ENCODE data around the gene TIMM44. TPM values are rescaled to one million over a fixed set of nuclear protein-coding genes. Genes with fewer than 3 reads are reported as not detected.

TIMM44 gene
- total RNA-seq, 1 experiment from 2014 or later = 57.8 TPM

DNA sequence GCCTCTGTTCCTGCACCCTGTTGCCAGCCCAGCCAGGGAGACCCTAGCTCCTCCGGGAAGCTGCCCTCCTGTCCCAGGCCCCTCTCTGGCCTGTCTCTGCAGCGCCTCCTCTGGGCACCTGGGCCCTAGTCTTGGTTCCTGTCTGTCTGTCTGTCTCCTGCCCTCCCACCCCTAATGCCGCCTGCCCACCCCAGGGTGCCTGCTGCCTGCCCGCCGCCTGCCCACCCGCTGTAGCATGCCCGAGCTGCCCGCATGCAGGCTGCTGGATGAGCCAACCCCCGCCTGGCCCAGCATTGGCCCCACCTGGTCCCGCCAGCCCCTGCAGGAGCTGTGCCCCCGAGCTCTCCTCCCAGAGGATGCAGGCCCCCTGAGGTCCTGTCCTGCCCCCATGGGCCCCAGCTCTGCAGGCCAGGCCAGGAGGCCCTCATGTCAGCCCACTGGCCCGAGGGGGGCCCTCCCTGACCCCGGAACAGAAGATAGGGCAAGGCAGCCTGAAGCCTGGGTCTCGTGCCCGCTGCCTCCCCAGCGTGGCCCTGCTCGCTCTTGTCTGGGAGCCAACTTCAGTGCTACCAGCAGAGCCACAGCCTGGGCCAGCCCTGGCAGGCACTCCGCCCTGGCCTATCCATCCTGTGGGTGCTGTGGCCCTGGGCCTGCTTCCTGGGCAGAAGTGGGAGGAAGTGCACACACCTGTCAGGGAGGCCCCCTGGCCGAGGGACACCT, 34.6 kb downstream of the TIMM44 start:
- no peak for DNase-seq
- Mint-ChIP-seq H3K36me3 (ENCODE audit: insufficient read depth, unreplicated experiment) (peaks cover 41% of the 10 kb centered on the region), H3K9me3 (ENCODE audit: low read depth, unreplicated experiment) (no peaks in the 10 kb centered on the region), H3K27ac (ENCODE audit: unreplicated experiment) (no peak overlapping the region), H3K27me3 (ENCODE audit: unreplicated experiment) (no peaks in the 10 kb centered on the region), H3K4me3 (ENCODE audit: low read depth, unreplicated experiment) (no peak overlapping the region), H3K4me1 (ENCODE audit: low read depth, unreplicated experiment) (peaks cover 16% of the 10 kb centered on the region)
- intact Hi-C loops (cut with micrococcal nuclease; ENCODE audit: unreplicated experiment) = no loop called here
- CTCF ChIA-PET = interaction anchor here (0.7 kb wide), 1 partner anchor 240 kb away, joined by 3 read pairs; no protein-coding TSS in a partner anchor
- TF ChIP-seq, protein P1, sequence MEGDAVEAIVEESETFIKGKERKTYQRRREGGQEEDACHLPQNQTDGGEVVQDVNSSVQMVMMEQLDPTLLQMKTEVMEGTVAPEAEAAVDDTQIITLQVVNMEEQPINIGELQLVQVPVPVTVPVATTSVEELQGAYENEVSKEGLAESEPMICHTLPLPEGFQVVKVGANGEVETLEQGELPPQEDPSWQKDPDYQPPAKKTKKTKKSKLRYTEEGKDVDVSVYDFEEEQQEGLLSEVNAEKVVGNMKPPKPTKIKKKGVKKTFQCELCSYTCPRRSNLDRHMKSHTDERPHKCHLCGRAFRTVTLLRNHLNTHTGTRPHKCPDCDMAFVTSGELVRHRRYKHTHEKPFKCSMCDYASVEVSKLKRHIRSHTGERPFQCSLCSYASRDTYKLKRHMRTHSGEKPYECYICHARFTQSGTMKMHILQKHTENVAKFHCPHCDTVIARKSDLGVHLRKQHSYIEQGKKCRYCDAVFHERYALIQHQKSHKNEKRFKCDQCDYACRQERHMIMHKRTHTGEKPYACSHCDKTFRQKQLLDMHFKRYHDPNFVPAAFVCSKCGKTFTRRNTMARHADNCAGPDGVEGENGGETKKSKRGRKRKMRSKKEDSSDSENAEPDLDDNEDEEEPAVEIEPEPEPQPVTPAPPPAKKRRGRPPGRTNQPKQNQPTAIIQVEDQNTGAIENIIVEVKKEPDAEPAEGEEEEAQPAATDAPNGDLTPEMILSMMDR (IDR thresholded peaks at IDR 0.05; ENCODE audit: unreplicated experiment) = no peak
- BruUV-seq (replicated peaks) = no TSS peak

- CTCF ChIA-PET = interaction anchor here (0.7 kb wide), 1 partner anchor 239 kb away, joined by 3 read pairs; no protein-coding TSS in a partner anchor
- no peak for DNase-seq
- Mint-ChIP-seq H3K36me3 (ENCODE audit: insufficient read depth, unreplicated experiment) (peaks cover 46% of the 10 kb centered on the region), H3K4me3 (ENCODE audit: low read depth, unreplicated experiment) (no peak overlapping the region), H3K9me3 (ENCODE audit: low read depth, unreplicated experiment) (no peaks in the 10 kb centered on the region), H3K27ac (ENCODE audit: unreplicated experiment) (no peak overlapping the region), H3K4me1 (ENCODE audit: low read depth, unreplicated experiment) (peaks cover 16% of the 10 kb centered on the region), H3K27me3 (ENCODE audit: unreplicated experiment) (no peaks in the 10 kb centered on the region)
- intact Hi-C loops (cut with micrococcal nuclease; ENCODE audit: unreplicated experiment) = no loop called here
- no TSS peak for BruUV-seq (replicated peaks)
- TF ChIP-seq, protein P1 (IDR thresholded peaks at IDR 0.05; ENCODE audit: unreplicated experiment) = no peak
These were observed 35.3 kb downstream of the TIMM44 start for GRCh38 chr19:7908078-7908699.

GRCh38 chr19:7907544-7907943, 35.9 kb downstream of the TIMM44 start:
- intact Hi-C loops (cut with micrococcal nuclease; ENCODE audit: unreplicated experiment) = no loop called here

DNA sequence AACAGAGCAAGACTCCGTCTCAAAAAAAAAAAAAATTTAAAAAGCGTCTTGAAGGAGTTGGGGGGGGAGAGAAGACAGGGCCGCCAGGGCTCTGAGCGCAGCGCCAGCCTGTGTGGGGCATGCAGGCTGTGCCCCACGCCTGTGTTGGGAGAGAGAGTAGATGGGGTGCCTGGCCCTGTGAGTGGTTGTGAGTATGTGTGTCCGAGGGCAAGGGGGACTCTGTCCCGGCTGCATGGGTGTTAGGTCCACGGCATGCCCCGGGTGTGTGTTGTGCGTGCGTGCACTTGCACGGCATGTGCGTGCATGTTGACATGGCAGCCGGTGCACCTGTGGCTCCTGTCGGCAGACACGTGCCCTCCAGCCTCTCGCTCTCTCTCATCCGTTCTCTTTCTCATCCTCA, 36.3 kb downstream of the TIMM44 start:
- H3K36me3 Mint-ChIP-seq (ENCODE audit: insufficient read depth, unreplicated experiment) = peaks cover 49% of the 10 kb centered on the region
- intact Hi-C loops (cut with micrococcal nuclease; ENCODE audit: unreplicated experiment) = no loop called here
- CTCF ChIA-PET = no interaction called here
- TF ChIP-seq, protein P1 (IDR thresholded peaks at IDR 0.05; ENCODE audit: unreplicated experiment) = no peak
- no TSS peak for BruUV-seq (replicated peaks)
- peaks cover 16% of the 10 kb centered on the region for H3K4me1 Mint-ChIP-seq (ENCODE audit: low read depth, unreplicated experiment)
- no peak overlapping the region for H3K27ac Mint-ChIP-seq (ENCODE audit: unreplicated experiment)
- H3K27me3 Mint-ChIP-seq (ENCODE audit: unreplicated experiment) = no peaks in the 10 kb centered on the region
- no peaks in the 10 kb centered on the region for H3K9me3 Mint-ChIP-seq (ENCODE audit: low read depth, unreplicated experiment)
- DNase-seq = no peak
- no peak overlapping the region for H3K4me3 Mint-ChIP-seq (ENCODE audit: low read depth, unreplicated experiment)

More at GRCh38 chr19:7907544-7907943, 35.9 kb downstream of the TIMM44 start:
- no peaks in the 10 kb centered on the region for H3K27me3 Mint-ChIP-seq (ENCODE audit: unreplicated experiment)
- H3K4me1 Mint-ChIP-seq (ENCODE audit: low read depth, unreplicated experiment) = peaks cover 16% of the 10 kb centered on the region
- TF ChIP-seq, protein P1 (IDR thresholded peaks at IDR 0.05; ENCODE audit: unreplicated experiment) = no peak
- peaks cover 49% of the 10 kb centered on the region for H3K36me3 Mint-ChIP-seq (ENCODE audit: insufficient read depth, unreplicated experiment)
- no peak for DNase-seq
- H3K4me3 Mint-ChIP-seq (ENCODE audit: low read depth, unreplicated experiment) = no peak overlapping the region
- BruUV-seq (replicated peaks) = no TSS peak
- CTCF ChIA-PET = no interaction called here
- no peaks in the 10 kb centered on the region for H3K9me3 Mint-ChIP-seq (ENCODE audit: low read depth, unreplicated experiment)
- no peak overlapping the region for H3K27ac Mint-ChIP-seq (ENCODE audit: unreplicated experiment)

Measured in Calu3 (cell line).